Endothelial cell of umbilical vein (primary cell): ENCODE results near the gene ENTPD1. TPM values are rescaled to one million over a fixed set of nuclear protein-coding genes. Genes with fewer than 3 reads are reported as not detected.

Experiments used
- BruUV-seq: library from RNA; stranded (reverse); fragments of 400-500 nt; replicated peaks from 2 replicates; lab custom pipeline; 2021; lab: Mats Ljungman, UMichigan
- CTCF ChIA-PET: fragments of 300-600, 350-600 bp; sonication (Branson Sonifier 250); formaldehyde crosslinking; loops from one replicate; lab custom pipeline; 2021; ENCODE audit warnings: antibody characterized with exemption, inconsistent platforms; lab: Charles Lee
- POLR2A ChIA-PET: fragments of 300-600, 350-600 bp; sonication (Branson Sonifier 250); formaldehyde crosslinking; loops from one replicate; lab custom pipeline; 2021; ENCODE audit warnings: antibody characterized with exemption, inconsistent platforms; lab: Charles Lee
- DNase-seq: peaks from one replicate; pipeline ENCODE4 v3.0.0-alpha.2; 2011; ENCODE audit warnings: low read depth, low spot score
- FAIRE-seq: peaks from 2 replicates; lab custom pipeline; 2011; peaks lifted over from hg19 to GRCh38; lab: Jason Lieb, UNC
- H2AFZ ChIP-seq: 2 replicates; pipeline ENCODE4 v1.6.0; 2012; ENCODE audit warnings: low read depth, low read length, control low read depth, inconsistent platforms
- H3K27ac ChIP-seq: 2 replicates; pipeline ENCODE4 v1.5.1; 2011; ENCODE audit warnings: low read depth, mild to moderate bottlenecking, control low read depth, low read length, moderate library complexity; ENCODE audit not compliant: insufficient read depth
- H3K27me3 ChIP-seq, 2 experiments: 2 replicates each; pipeline versions ENCODE4 v1.6.0 to v1.6.1; 2011; ENCODE audit warnings: low read length in 2 of 2, mixed read lengths in 1 of 2; ENCODE audit not compliant: control insufficient read depth in 2 of 2, insufficient read depth in 2 of 2
- H3K36me3 ChIP-seq, 2 experiments: 2 replicates in 1 of 2; 3 replicates in 1 of 2; pipeline ENCODE4 v1.5.1; 2011; ENCODE audit warnings: low read length in 2 of 2, mild to moderate bottlenecking in 1 of 2, moderate library complexity in 1 of 2; ENCODE audit not compliant: control insufficient read depth in 2 of 2, insufficient read depth in 2 of 2; ENCODE audit errors: extremely low read depth in 1 of 2
- H3K4me1 ChIP-seq: 3 replicates; pipeline ENCODE4 v1.5.1; 2011; ENCODE audit warnings: mild to moderate bottlenecking, low read length; ENCODE audit not compliant: control insufficient read depth, insufficient read depth; ENCODE audit errors: extremely low read depth
- H3K4me2 ChIP-seq: 2 replicates; pipeline ENCODE4 v1.6.1; 2011; ENCODE audit warnings: low read length, control low read depth, mixed read lengths; ENCODE audit not compliant: insufficient read depth
- H3K4me3 ChIP-seq, 3 experiments: fragments of 200-600 bp in 1 of 3; sonication (generic), shearing (Covaris generic) in 1 of 3; replicated peaks in 1 of 3; 2 replicates each; pipeline ENCODE4 v1.5.1; 2011 to 2016; ENCODE audit warnings: control low read depth in 3 of 3, low read length in 3 of 3, mild to moderate bottlenecking in 2 of 3, inconsistent platforms in 1 of 3, low read depth in 1 of 3, moderate library complexity in 1 of 3; ENCODE audit not compliant: insufficient read depth in 1 of 3
- H3K79me2 ChIP-seq: 2 replicates; pipeline ENCODE4 v1.6.0; 2012; ENCODE audit warnings: low read length, inconsistent platforms; ENCODE audit not compliant: control insufficient read depth, insufficient read depth
- H3K9ac ChIP-seq: replicated peaks from 2 replicates; pipeline ENCODE3; 2011; ENCODE audit warnings: low read length, control low read depth; ENCODE audit not compliant: insufficient read depth; ENCODE audit errors: extremely low read depth
- H3K9me1 ChIP-seq: replicated peaks from 3 replicates; pipeline ENCODE4 v1.6.0; 2011; ENCODE audit warnings: mild to moderate bottlenecking, low read length; ENCODE audit not compliant: control insufficient read depth, insufficient read depth; ENCODE audit errors: extremely low read depth
- H3K9me3 ChIP-seq: replicated peaks from 2 replicates; pipeline ENCODE4 v1.5.1; 2012; ENCODE audit warnings: low read length, inconsistent platforms; ENCODE audit not compliant: control insufficient read depth, insufficient read depth
- H4K20me1 ChIP-seq: replicated peaks from 2 replicates; pipeline ENCODE3; 2011; ENCODE audit warnings: mild to moderate bottlenecking, low read length; ENCODE audit not compliant: control insufficient read depth, insufficient read depth; ENCODE audit errors: extremely low read depth
- CTCF ChIP-seq, 2 donors: IDR thresholded peaks; 1 replicate in 1 of 2; 2 replicates in 1 of 2; pipeline ENCODE4 v1.5.1; 2011; ENCODE audit warnings: low read length in 2 of 2, mild to moderate bottlenecking in 2 of 2, moderate library complexity in 2 of 2, control low read depth in 1 of 2, inconsistent platforms in 1 of 2, low read depth in 1 of 2; ENCODE audit not compliant: insufficient read depth in 1 of 2; ENCODE audit errors: extremely low read depth in 1 of 2
- GATA2 ChIP-seq: IDR thresholded peaks from 2 replicates; pipeline ENCODE4 v1.7.0; 2011; ENCODE audit warnings: low read depth, mild to moderate bottlenecking, moderate library complexity, mixed read lengths, low read length; ENCODE audit not compliant: insufficient read length, insufficient read depth
- JUN ChIP-seq: IDR thresholded peaks from 2 replicates; pipeline ENCODE4 v1.6.1; 2011; ENCODE audit warnings: borderline replicate concordance, low read depth; ENCODE audit not compliant: insufficient read length, insufficient read depth
- MAX ChIP-seq: IDR thresholded peaks from 2 replicates; pipeline ENCODE4 v1.6.1; 2011; ENCODE audit not compliant: insufficient read depth, insufficient read length
- MYC ChIP-seq: IDR thresholded peaks from one replicate; pipeline ENCODE4 v1.6.1; 2011; ENCODE audit warnings: mild to moderate bottlenecking, low read depth, low read length
- POLR2AphosphoS5 ChIP-seq: IDR thresholded peaks from 2 replicates; pipeline ENCODE4 v1.6.1; 2012; ENCODE audit warnings: low read depth, mild to moderate bottlenecking, control low read depth, low read length, moderate library complexity; ENCODE audit not compliant: insufficient read depth
- dilution Hi-C: fragments of 300-500 bp; cut with MboI; formaldehyde crosslinking; loops from one replicate; pipeline ENCODE4 v1.15.0; 2019; ENCODE audit warnings: low sequenced_read_pairs; ENCODE audit not compliant: extremely low pct_ligation_motif_present
- intact Hi-C: fragments of 100-400 bp; cut with micrococcal nuclease; formaldehyde crosslinking; loops from one replicate; pipeline ENCODE4 v1.10.0; 2022
- polyA plus RNA-seq, 4 experiments: library from polyadenylated mRNA; depleted of rRNA in 3 of 4; stranded (reverse) in 3 of 4; unstranded in 1 of 4; fragments of >200 nt; gene quantifications; 2 replicates each; pipeline versions ENCODE4 v1.2.1 to v1.2.3, GENCODE V29; 2011 to 2012; ENCODE audit warnings: missing spikeins in 1 of 4
- total RNA-seq: library from RNA; stranded (reverse); gene quantifications from 2 replicates; pipeline ENCODE4 v1.2.3, GENCODE V29; 2021

Gene ENTPD1
- total and polyA plus RNA-seq, 2 donors (not counting 3 experiments of a cell fraction or from before 2014, with no cell fraction given) = 10.2 to 23.0 TPM

GRCh38 chr10:95741807-95742467, 14.0 kb upstream of the ENTPD1 start:
- H3K4me2 ChIP-seq = peak overlapping the region; percentile 64
- H2AFZ ChIP-seq = peak overlapping the region; percentile 52
- no TSS peak for BruUV-seq
- FAIRE-seq (peak; percentile 90), DNase-seq (peak; percentile 98)
- TF ChIP-seq JUN (peak; percentile 17), POLR2AphosphoS5 (peak; percentile 68), MYC (no peak), GATA2 (peak; percentile 78), CTCF (IDR thresholded peaks at IDR 0.05; ENCODE audit: extremely low read depth in 1 of 2, insufficient read depth in 1 of 2, low read depth in 1 of 2, low read length in 2 of 2) (peak; percentile 41 to 58), MAX (peak; percentile 27)
- H3K27ac ChIP-seq = peak overlapping the region; percentile 75
- POLR2A ChIA-PET = interaction anchor here (1.8 kb wide), 1 partner anchor 48 kb away, joined by 8 read pairs; the partner anchor contains the start of gene TCTN3
- no peaks in the 10 kb centered on the region for H3K27me3 ChIP-seq
- dilution Hi-C loops (no loop called here), intact Hi-C loops (loop anchor here (1.0 to 5.0 kb wide), 9 partner anchors 13 to 165 kb away; partner anchors contain the start of genes CC2D2B and ENTPD1)
- H3K79me2 ChIP-seq = no peaks in the 10 kb centered on the region
- no peaks in the 10 kb centered on the region for H3K36me3 ChIP-seq
- H3K9ac ChIP-seq = peak overlapping the region; percentile 57
- CTCF ChIA-PET = interaction anchor here (0.6 to 3.9 kb wide), 16 partner anchors 12 to 275 kb away, joined by 3 to 79 read pairs (median 4); partner anchors contain the start of genes ENTPD1 and TCTN3
- no peaks in the 10 kb centered on the region for H3K9me1 ChIP-seq
- H3K4me3 ChIP-seq = peak overlapping the region in 1 of 3 experiments; percentile 1
- no peaks in the 10 kb centered on the region for H3K9me3 ChIP-seq
- no peaks in the 10 kb centered on the region for H4K20me1 ChIP-seq
- peaks cover 26% of the 10 kb centered on the region for H3K4me1 ChIP-seq
